ENCODE data around the gene KPNB1.

The KPNB1 gene

GRCh38 chr17:47605011-47605410 is 44.7 kb upstream of the KPNB1 start:
- H3K27ac ChIP-seq (replicated peaks) = no peak overlapping the region
- H3K27me3 ChIP-seq (ENCODE audit: insufficient read depth, poor library complexity, severe bottlenecking) = no peaks in the 10 kb centered on the region
- no peak for DNase-seq (ENCODE audit: low read depth in 1 of 2, low spot score in 1 of 2)
- TF ChIP-seq GABPA (IDR thresholded peaks at IDR 0.05; ENCODE audit: low read depth) (no peak), REST (IDR thresholded peaks at IDR 0.05; ENCODE audit: insufficient replicate concordance, low read depth) (no peak), POLR2AphosphoS5 (IDR thresholded peaks at IDR 0.05; ENCODE audit: low read depth) (no peak), SPI1 (IDR thresholded peaks at IDR 0.05; ENCODE audit: borderline replicate concordance, low read depth) (no peak), CTCF (IDR thresholded peaks at IDR 0.05; ENCODE audit: insufficient read depth, low read length) (no peak)
- H3K4me3 ChIP-seq (replicated peaks; ENCODE audit: insufficient read depth, low read length) = no peak overlapping the region

GRCh38 chr17:47607481-47607880 is 42.2 kb upstream of the KPNB1 start:
- DNase-seq (ENCODE audit: low read depth in 1 of 2, low spot score in 1 of 2) = no peak
- no peak overlapping the region for H3K4me3 ChIP-seq (replicated peaks; ENCODE audit: insufficient read depth, low read length)
- no peaks in the 10 kb centered on the region for H3K27me3 ChIP-seq (ENCODE audit: insufficient read depth, poor library complexity, severe bottlenecking)
- no peak overlapping the region for H3K27ac ChIP-seq (replicated peaks)
- no peak for TF ChIP-seq REST (IDR thresholded peaks at IDR 0.05; ENCODE audit: insufficient replicate concordance, low read depth)
- no peak for TF ChIP-seq SPI1 (IDR thresholded peaks at IDR 0.05; ENCODE audit: borderline replicate concordance, low read depth)
- no peak for TF ChIP-seq GABPA (IDR thresholded peaks at IDR 0.05; ENCODE audit: low read depth)
- TF ChIP-seq POLR2AphosphoS5 (IDR thresholded peaks at IDR 0.05; ENCODE audit: low read depth) = no peak
- TF ChIP-seq CTCF (IDR thresholded peaks at IDR 0.05; ENCODE audit: insufficient read depth, low read length) = no peak

GRCh38 chr17:47611372-47612350 is 38.1 kb upstream of the KPNB1 start:
- Histone ChIP-seq H3K4me3 (replicated peaks; ENCODE audit: insufficient read depth, low read length) (no peak overlapping the region), H3K27ac (replicated peaks) (no peak overlapping the region), H3K27me3 (ENCODE audit: insufficient read depth, poor library complexity, severe bottlenecking) (no peaks in the 10 kb centered on the region)
- no peak for DNase-seq (ENCODE audit: low read depth in 1 of 2, low spot score in 1 of 2)
- no peak for TF ChIP-seq GABPA (IDR thresholded peaks at IDR 0.05; ENCODE audit: low read depth)
- TF ChIP-seq REST (IDR thresholded peaks at IDR 0.05; ENCODE audit: insufficient replicate concordance, low read depth) = no peak
- no peak for TF ChIP-seq POLR2AphosphoS5 (IDR thresholded peaks at IDR 0.05; ENCODE audit: low read depth)
- no peak for TF ChIP-seq CTCF (IDR thresholded peaks at IDR 0.05; ENCODE audit: insufficient read depth, low read length)
- TF ChIP-seq SPI1 (IDR thresholded peaks at IDR 0.05; ENCODE audit: borderline replicate concordance, low read depth) = no peak
